HCEC 1CT (cell line): Measurements from ENCODE around the gene SLC16A6.
"Not testable (repeated sequence)": the region's sequence is repeated elsewhere in the genome, so short reads cannot be mapped to it uniquely, and the experiment has no call there.

Source experiments
- DNase-seq: peaks from one replicate; pipeline ENCODE4 v3.0.0-alpha.2; 2017

SLC16A6 gene

DNA sequence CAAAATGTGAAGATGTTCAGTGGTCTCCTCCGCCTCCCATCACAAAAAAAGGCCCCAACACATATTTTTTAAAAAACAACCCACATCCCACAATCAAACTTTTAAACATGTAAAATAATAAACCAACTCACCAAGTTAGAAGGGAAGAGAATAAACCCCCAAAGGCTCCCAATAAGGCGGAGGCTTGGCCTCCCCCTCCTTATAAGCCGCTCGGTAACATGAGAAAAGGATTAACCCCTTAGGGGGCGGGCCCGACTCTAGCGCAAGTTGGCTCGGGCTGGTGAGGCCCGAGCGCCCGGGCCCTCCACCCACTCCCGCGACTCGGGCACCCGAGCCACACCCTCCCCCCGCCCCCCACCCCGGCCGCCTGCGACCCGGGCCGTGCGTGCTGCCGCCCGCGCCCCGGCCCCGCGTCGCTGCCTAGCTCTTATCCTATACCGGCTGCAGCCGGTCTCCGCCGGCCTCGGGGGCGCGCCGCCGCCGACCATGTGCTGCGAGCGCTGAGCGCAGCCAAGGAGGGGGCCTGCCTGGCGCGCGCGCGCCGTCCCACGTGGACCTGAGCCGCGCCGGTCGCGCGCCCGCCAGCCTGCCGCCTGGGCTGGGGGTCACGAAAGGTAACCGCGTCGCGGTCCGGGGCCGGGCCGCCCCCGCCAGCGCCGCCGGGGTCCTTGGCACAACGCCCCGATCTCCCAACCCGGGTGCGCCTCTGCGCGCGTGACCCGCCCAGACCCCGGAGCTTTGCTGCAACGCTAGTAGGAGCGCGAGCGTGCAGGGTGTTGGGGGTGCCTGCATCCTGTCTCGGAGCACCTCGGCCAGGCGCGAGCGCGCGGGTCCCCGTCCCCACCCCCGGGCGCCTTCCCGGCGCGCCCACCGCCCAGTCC is at the start of gene SLC16A6, which contains the start of gene ARSG:
SLC16A6 (minus strand) TSS at position 173 of the 881 bp plus-strand sequence. CDS start 12,807 bp downstream, outside the sequence.
ARSG (plus strand) TSS at position 541 of the 881 bp plus-strand sequence. CDS start 15,999 bp downstream, outside the sequence.
- peak; percentile 43 for DNase-seq

GRCh38 chr17:68334393-68334792 is 43.5 kb upstream of the SLC16A6 start:
- peak; percentile 3 for DNase-seq

DNA sequence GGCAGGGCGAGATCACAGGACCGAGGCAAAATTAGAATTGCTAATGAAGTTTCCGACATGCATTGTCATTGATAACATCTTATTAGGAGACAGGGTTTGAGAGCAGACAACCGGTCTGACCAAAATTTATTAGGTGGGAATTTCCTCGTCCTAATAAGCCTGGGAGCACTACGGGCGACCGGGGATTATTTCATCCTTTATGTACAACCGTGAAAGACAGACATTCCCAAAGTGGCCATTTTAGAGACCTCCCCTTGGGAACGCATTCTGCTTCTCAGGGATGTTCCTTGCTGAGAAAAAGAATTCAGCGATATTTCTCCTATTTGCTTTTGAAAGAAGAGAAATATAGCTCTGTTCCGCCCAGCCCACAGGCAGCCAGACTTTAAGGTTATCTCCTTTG is 41.0 kb upstream of the SLC16A6 start:
- DNase-seq, result not testable (repeated sequence)

DNA sequence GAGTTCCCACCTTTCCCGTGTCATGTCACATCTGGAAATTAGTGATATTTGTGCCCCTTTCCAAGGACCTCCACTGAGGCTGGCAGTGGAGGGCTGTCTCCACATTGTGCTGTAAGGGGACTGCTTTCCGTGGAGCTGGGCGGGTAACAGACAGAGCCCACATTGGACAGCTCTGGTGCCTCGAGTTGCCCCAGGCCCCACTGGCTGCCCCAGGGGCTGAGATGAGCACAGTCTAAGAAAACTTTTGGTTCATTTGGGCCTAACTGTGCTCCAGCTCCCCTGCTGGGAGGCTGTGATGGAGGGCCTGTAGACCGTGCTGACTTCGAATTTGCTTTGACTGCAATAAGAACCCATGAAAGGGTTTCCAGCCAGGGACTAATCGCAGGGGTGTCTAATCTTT is 38.4 kb upstream of the SLC16A6 start:
- DNase-seq, result no peak

DNA sequence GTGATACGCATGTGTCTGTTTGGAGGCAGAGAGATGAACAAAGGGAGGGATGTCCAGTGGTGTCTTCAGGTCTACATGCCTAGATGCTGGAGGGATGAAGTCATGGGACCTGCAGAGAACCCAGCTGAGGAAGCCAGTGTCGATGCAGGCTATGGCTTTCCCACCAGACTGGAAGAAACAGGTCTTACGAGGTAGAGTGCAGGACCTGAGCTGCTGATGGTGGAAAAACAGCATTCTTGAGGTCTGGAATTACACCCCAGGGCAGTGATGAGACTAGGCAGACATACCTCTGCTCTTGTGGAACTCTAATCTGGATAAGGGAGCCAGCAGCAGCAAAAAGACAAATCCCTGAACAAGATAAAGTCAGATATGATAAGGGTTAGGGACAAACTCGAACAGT is 37.7 kb upstream of the SLC16A6 start:
- DNase-seq, result no peak

DNA sequence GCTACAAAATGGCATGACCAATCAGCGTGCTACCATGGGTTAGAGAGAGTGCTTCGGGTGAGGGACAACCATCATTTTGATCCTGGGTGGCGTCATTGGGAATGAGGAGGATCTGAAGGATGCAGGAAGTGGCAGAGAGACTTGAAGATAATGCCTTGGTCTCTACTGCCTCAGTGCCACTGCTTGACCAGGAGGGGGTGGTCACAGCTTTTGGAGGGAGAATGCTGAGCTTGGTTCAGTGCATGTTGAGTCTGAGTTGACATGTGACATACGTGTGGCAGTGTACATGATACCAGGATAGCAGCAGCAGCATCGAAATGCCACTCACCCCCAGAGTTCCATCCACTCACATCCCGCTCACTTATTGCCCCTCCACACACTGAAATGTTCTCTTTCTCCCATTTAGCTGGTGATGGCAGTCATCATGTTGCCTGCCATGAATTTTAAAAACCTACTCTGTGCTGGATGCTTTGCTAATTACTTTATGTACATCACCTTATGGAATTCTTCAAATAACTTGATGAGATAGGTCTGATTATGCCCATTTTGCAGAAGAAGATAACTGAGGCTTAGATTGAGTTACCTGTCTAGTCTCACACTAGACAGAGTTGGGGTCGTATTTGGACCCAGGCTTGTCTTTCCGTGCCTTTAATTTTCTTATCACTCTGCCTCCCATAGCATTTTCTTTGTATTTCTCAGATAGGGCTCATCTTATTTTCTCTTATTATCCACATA is 37.1 kb upstream of the SLC16A6 start:
- DNase-seq, result no peak

DNA sequence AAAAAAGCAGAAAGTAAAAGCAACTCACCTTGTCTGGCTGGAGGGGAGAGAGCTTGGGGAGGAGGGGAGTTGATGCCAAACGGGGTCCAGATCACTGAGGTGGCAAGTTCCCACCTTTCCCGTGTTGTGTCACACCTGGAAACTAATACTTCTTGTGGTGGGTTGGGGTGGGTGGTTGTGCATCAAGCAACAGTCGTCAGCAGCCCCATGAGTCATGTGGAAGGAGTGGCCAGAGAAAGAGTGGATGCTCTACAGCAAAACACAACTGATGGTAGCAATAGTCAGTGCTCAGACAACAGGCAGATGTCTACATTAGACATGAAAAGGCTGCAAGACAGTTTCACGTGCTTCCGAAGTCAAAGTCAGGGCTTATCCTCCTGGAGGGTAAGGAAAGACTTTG is 35.8 kb upstream of the SLC16A6 start:
- DNase-seq, result peak; percentile 11

GRCh38 chr17:68325961-68326360 is 35.0 kb upstream of the SLC16A6 start:
- no peak for DNase-seq

GRCh38 chr17:68324654-68325336 is 33.9 kb upstream of the SLC16A6 start:
- DNase-seq, result no peak

- no peak for DNase-seq
Measured at GRCh38 chr17:68324114-68324513, 33.2 kb upstream of the SLC16A6 start.

- no peak for DNase-seq
Measured at GRCh38 chr17:68322630-68323029, 31.7 kb upstream of the SLC16A6 start.

- no peak for DNase-seq
Measured at GRCh38 chr17:68321556-68321954, 30.6 kb upstream of the SLC16A6 start.

DNA sequence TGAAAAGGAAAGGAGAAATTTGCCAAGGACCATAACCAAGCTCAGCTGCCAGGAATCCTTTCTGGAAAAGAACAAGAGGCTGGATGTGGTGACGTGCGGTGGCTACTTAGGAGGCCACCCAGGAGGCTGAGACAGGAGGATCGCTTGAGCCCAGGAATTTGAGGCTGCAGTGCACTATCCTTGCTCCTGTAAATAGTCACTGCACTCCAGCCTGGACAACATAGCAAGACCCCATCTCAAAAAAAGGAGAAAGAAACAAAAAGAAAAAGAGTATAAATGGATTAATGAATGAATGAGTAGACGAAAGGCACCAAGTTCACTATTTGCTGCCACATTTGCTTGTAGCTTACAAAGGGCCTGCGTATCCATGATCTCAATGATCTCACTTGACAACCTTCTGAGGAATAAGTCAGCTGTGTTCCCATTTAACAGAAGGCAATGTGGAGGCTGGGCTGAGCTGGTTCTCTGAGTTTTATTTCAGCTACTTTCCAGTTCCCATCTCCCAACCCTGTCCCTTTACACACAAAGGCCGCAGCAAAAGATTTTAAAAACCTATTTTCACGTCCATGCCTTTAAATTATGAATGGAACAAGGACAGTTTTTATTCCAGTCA is 30.1 kb upstream of the SLC16A6 start:
- no peak for DNase-seq

DNA sequence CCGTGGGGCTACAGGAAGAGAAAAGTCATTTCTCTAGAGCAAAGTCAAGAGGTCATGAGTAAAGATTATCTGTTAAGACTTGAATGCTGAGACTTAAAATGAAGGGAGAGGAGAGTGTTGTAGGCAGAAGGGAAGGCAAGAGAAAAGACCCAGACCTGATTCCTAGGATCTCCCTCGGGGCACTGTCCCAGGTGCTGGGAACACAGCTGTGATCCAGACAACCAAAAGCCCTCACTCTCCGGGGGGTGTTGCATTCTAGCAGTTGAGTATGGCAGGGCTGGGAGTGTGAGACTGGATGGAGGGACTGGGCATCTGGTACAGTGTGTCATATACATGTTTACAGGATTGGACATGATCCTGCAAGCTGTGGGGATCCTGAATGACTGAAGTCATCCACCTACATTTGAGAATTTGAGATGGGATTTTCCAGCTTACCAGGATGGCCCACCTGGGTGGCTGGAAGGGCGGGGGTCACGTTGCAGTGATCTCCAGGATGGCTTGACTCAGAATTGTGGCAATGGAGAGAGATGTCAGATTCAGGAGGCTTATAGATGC is 29.5 kb upstream of the SLC16A6 start:
- DNase-seq, result no peak

DNA sequence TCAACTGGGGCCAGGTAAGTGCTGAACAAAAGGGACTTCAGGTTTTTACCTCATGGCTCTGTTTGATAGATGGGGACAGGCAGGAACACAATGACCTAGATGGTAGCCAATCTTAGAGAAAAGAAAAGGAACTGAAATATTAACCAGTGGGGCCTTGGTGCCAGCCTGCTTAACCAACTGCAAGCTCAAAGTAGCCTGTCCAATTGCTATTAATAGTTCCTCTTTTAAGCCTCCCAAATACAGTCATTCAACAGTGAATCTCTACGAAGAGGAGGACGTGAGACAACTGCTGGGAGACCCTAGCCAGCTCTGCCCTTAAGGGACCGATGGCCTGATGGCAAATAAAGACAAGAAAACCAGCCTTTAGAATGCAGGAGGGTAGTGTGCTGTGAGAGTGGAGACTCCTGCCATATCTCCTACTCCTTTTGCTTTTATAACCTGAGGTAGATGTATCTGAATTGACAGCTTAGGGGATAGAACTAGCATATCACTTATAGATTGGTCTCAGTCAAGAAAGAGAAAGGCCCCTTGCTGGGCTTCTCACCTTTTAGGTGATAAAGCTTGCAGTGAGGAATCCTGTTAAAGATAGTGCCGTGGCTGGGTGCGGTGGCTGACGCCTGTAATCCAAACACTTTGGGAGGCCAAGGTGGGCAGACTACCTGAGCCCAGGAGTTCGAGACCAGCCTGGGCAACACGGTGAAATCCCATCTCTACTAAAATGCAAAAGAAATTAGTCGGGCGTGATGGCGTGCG is 28.7 kb upstream of the SLC16A6 start:
- DNase-seq, result no peak

- peak; percentile 53 for DNase-seq
Measured at GRCh38 chr17:68318103-68318991, 27.4 kb upstream of the SLC16A6 start.

DNA sequence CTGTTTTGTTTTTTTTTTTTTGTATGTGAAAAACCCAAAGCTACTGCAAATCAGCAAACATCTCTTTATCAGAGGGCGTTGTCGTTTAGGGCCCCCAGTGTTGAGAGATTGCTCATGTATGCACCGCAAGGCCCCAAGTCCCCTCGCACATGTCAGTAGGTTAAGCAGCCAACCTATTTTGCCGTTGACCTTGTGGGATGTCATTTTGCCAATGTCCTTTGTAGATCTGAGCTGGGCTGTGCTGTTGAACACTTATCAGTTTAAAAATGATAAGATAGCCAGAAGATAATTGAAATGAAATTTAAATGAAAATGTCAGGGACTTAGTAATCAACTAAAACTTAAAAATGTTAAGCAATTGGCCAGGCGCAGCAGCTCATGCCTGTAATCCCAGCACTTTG is 26.5 kb upstream of the SLC16A6 start:
- DNase-seq, result no peak

DNA sequence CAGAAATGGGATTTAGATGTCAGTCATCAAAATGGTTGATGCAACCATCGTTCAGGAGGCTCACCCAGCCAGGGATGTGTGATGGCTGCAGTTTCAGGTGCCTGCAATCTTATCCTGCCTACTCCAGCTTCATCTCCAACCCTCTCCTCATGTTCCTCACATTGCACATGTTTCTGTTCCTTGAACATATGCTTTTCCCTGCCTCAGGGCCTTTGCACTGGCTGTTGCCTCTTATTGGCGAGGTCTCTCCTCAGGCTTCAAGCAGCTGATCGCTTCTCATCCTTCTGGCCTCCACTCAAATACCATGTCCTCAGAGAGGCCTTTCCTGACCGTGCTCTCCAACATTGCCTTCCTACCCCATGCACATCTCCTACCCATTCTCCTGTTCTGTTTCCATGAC is 25.0 kb upstream of the SLC16A6 start:
- no peak for DNase-seq

- DNase-seq, result no peak
Measured at GRCh38 chr17:68314916-68315535, 24.1 kb upstream of the SLC16A6 start.

DNA sequence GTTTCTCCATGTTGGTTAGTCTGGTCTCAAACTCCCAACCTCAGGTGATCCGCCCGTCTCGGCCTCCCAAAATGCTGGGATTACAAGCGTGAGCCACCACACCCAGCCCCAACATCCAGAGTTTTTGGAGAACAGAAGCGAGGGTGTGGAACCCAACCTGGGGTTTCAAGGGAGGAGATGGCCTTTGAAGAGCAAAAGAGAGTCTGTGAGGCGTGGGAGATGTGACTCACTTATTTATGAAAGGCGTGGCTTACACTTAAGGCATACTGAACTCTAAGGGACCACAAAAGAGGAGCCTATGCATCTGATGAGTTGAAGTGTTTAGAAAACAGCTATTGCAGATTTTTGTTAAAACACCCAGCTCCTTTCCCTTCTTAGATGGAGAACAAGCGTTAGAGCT is 19.2 kb upstream of the SLC16A6 start:
- DNase-seq, result peak; percentile 8
